ENCODE data around the gene HOPX. TPM values are rescaled to one million over a fixed set of nuclear protein-coding genes. Genes with fewer than 3 reads are reported as not detected.

Gene HOPX
- total RNA-seq, 1 experiment from 2014 or later: 0.26 TPM

- ChIA-PET POLR2A (no interaction called here), CTCF (interaction anchor here (1.1 kb wide), 1 partner anchor 154 kb away, joined by 4 read pairs; no protein-coding TSS in a partner anchor)
- Mint-ChIP-seq H3K36me3 (peaks cover 4% of the 10 kb centered on the region; the same call in 1 of the 2 replicates), H3K27me3 (ENCODE audit: low read depth) (peaks cover 35% of the 10 kb centered on the region), H3K4me1 (no peaks in the 10 kb centered on the region), H3K27ac (no peak overlapping the region), H3K4me3 (no peak overlapping the region), H3K9me3 (peaks cover 16% of the 10 kb centered on the region)
- TF ChIP-seq ZNF317 (CRISPR knock-in tag; IDR thresholded peaks at IDR 0.05; ENCODE audit: borderline replicate concordance, low read depth) (no peak), ZNF425 (CRISPR knock-in tag; conservative IDR thresholded peaks at IDR 0.05) (no peak), ETV6 (CRISPR knock-in tag; IDR thresholded peaks at IDR 0.05) (no peak), ARID4B (CRISPR knock-in tag; IDR thresholded peaks at IDR 0.05; ENCODE audit: borderline replicate concordance) (no peak), TEAD1 (CRISPR knock-in tag; IDR thresholded peaks at IDR 0.05) (no peak), SP1 (CRISPR knock-in tag; conservative IDR thresholded peaks at IDR 0.05) (no peak), ZNF263 (CRISPR knock-in tag; IDR thresholded peaks at IDR 0.05; ENCODE audit: low read depth) (no peak), FOXP1 (CRISPR knock-in tag; IDR thresholded peaks at IDR 0.05; ENCODE audit: borderline replicate concordance) (no peak), CREB1 (CRISPR knock-in tag; IDR thresholded peaks at IDR 0.05) (no peak), NFYB (CRISPR knock-in tag; conservative IDR thresholded peaks at IDR 0.05; ENCODE audit: low read depth) (no peak), ZNF232 (CRISPR knock-in tag; IDR thresholded peaks at IDR 0.05) (no peak), ZNF219 (CRISPR knock-in tag; IDR thresholded peaks at IDR 0.05; ENCODE audit: borderline replicate concordance) (no peak), ATF2 (CRISPR knock-in tag; IDR thresholded peaks at IDR 0.05; ENCODE audit: borderline replicate concordance, low read depth) (no peak)
- TF ChIP-seq, protein P1, sequence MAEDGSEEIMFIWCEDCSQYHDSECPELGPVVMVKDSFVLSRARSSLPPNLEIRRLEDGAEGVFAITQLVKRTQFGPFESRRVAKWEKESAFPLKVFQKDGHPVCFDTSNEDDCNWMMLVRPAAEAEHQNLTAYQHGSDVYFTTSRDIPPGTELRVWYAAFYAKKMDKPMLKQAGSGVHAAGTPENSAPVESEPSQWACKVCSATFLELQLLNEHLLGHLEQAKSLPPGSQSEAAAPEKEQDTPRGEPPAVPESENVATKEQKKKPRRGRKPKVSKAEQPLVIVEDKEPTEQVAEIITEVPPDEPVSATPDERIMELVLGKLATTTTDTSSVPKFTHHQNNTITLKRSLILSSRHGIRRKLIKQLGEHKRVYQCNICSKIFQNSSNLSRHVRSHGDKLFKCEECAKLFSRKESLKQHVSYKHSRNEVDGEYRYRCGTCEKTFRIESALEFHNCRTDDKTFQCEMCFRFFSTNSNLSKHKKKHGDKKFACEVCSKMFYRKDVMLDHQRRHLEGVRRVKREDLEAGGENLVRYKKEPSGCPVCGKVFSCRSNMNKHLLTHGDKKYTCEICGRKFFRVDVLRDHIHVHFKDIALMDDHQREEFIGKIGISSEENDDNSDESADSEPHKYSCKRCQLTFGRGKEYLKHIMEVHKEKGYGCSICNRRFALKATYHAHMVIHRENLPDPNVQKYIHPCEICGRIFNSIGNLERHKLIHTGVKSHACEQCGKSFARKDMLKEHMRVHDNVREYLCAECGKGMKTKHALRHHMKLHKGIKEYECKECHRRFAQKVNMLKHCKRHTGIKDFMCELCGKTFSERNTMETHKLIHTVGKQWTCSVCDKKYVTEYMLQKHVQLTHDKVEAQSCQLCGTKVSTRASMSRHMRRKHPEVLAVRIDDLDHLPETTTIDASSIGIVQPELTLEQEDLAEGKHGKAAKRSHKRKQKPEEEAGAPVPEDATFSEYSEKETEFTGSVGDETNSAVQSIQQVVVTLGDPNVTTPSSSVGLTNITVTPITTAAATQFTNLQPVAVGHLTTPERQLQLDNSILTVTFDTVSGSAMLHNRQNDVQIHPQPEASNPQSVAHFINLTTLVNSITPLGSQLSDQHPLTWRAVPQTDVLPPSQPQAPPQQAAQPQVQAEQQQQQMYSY (CRISPR knock-in tag; IDR thresholded peaks at IDR 0.05): no peak
- TF ChIP-seq, protein P2, sequence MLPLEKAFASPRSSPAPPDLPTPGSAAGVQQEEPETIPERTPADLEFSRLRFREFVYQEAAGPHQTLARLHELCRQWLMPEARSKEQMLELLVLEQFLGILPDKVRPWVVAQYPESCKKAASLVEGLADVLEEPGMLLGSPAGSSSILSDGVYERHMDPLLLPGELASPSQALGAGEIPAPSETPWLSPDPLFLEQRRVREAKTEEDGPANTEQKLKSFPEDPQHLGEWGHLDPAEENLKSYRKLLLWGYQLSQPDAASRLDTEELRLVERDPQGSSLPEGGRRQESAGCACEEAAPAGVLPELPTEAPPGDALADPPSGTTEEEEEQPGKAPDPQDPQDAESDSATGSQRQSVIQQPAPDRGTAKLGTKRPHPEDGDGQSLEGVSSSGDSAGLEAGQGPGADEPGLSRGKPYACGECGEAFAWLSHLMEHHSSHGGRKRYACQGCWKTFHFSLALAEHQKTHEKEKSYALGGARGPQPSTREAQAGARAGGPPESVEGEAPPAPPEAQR (CRISPR knock-in tag; IDR thresholded peaks at IDR 0.05): no peak
- TF ChIP-seq, protein P3, sequence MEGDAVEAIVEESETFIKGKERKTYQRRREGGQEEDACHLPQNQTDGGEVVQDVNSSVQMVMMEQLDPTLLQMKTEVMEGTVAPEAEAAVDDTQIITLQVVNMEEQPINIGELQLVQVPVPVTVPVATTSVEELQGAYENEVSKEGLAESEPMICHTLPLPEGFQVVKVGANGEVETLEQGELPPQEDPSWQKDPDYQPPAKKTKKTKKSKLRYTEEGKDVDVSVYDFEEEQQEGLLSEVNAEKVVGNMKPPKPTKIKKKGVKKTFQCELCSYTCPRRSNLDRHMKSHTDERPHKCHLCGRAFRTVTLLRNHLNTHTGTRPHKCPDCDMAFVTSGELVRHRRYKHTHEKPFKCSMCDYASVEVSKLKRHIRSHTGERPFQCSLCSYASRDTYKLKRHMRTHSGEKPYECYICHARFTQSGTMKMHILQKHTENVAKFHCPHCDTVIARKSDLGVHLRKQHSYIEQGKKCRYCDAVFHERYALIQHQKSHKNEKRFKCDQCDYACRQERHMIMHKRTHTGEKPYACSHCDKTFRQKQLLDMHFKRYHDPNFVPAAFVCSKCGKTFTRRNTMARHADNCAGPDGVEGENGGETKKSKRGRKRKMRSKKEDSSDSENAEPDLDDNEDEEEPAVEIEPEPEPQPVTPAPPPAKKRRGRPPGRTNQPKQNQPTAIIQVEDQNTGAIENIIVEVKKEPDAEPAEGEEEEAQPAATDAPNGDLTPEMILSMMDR (IDR thresholded peaks at IDR 0.05): no peak
- TF ChIP-seq, protein P4, sequence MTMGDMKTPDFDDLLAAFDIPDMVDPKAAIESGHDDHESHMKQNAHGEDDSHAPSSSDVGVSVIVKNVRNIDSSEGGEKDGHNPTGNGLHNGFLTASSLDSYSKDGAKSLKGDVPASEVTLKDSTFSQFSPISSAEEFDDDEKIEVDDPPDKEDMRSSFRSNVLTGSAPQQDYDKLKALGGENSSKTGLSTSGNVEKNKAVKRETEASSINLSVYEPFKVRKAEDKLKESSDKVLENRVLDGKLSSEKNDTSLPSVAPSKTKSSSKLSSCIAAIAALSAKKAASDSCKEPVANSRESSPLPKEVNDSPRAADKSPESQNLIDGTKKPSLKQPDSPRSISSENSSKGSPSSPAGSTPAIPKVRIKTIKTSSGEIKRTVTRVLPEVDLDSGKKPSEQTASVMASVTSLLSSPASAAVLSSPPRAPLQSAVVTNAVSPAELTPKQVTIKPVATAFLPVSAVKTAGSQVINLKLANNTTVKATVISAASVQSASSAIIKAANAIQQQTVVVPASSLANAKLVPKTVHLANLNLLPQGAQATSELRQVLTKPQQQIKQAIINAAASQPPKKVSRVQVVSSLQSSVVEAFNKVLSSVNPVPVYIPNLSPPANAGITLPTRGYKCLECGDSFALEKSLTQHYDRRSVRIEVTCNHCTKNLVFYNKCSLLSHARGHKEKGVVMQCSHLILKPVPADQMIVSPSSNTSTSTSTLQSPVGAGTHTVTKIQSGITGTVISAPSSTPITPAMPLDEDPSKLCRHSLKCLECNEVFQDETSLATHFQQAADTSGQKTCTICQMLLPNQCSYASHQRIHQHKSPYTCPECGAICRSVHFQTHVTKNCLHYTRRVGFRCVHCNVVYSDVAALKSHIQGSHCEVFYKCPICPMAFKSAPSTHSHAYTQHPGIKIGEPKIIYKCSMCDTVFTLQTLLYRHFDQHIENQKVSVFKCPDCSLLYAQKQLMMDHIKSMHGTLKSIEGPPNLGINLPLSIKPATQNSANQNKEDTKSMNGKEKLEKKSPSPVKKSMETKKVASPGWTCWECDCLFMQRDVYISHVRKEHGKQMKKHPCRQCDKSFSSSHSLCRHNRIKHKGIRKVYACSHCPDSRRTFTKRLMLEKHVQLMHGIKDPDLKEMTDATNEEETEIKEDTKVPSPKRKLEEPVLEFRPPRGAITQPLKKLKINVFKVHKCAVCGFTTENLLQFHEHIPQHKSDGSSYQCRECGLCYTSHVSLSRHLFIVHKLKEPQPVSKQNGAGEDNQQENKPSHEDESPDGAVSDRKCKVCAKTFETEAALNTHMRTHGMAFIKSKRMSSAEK (CRISPR knock-in tag; IDR thresholded peaks at IDR 0.05; ENCODE audit: borderline replicate concordance): no peak
- DNase-seq (ENCODE audit: low spot score) (no peak), ATAC-seq (no peak)
Observed at GRCh38 chr4:56646341-56646740, 34.8 kb downstream of the HOPX start.

Data from WTC11 (cell line).